GM19025 (cell line): ENCODE results near the gene ADGRL3.

ENCODE experiments used
- ATAC-seq: cut with Tn5 transposase; IDR thresholded peaks from one replicate; pipeline ENCODE4 v1.9.1; 2021; ENCODE audit warnings: mild to moderate bottlenecking, low read depth, moderate library complexity; ENCODE audit not compliant: unreplicated experiment

The ADGRL3 gene

GRCh38 chr4:61275241-61275640, 75.1 kb downstream of the ADGRL3 start:
- ATAC-seq = no peak

GRCh38 chr4:61276029-61276428, 75.9 kb downstream of the ADGRL3 start:
- no peak for ATAC-seq

- ATAC-seq = no peak
These were observed 77.9 kb downstream of the ADGRL3 start for GRCh38 chr4:61277785-61278760.

DNA sequence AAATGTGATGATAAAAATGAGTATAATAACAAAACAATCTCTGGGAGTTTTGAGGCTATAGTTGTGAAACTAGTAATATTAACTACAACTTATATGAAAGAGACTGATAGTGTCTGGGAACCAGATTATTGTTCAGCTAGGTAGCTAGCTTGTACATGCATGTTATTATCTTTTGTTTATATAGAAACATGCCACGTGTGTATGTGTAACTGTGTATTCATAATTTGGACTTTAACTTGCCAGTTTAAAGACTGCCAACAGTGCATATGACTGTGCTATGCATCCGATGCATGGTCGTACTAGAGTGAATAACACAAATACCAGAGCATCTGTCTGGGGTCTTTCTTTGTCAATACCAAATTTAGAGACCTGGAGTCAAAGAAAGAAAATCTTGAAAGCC, 92.2 kb downstream of the ADGRL3 start:
- no peak for ATAC-seq

DNA sequence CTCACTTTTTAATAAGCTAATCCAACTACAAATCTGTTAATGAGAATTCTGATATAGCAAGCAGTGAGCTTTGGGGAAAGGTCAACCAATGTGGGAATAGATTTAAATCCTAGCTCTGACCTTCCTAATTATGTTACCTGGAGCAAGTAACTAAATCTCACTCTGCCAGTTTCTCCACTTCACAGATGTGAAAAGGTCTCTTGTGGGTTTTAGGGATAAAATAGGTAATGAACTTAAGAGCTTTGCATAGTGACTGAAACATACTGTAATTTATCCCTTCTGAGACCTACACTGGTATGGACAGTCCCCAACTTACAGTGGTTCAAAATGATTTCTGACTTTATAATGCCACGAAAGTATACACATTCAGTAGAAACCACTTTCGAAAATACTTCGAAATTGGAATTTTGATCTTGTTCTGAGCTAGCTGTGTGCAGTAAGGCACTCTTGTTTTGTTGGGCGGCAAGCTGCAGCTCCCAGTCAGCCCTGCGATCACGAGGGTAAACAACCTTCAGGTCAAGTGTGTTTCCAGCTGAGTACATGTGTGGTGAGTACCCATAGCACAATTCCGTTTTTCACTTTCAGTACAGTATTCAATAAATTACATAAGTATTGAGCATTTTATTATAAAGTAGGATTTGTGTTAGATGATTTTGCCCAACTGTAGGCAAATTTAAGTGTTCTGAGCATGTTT, 93.7 kb downstream of the ADGRL3 start:
- no peak for ATAC-seq

DNA sequence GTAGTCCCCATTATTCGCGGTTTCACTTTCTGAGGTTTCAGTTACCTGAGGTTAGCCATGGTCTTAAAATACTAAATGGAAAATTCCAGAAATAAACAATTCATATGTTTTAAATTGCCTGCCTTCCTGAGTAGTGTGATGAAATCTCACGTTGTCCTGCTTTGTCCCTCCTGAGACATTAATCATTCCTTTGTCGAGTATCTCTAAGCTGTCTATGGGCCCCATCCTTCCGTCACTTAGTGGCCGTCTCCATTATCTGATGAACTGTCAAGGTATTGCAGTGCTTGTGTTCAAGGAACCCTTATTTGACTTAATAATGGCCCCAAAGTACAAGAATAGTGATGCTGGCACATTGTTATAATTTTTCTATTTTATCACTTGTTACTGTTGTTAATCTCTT, 94.8 kb downstream of the ADGRL3 start:
- no peak for ATAC-seq

DNA sequence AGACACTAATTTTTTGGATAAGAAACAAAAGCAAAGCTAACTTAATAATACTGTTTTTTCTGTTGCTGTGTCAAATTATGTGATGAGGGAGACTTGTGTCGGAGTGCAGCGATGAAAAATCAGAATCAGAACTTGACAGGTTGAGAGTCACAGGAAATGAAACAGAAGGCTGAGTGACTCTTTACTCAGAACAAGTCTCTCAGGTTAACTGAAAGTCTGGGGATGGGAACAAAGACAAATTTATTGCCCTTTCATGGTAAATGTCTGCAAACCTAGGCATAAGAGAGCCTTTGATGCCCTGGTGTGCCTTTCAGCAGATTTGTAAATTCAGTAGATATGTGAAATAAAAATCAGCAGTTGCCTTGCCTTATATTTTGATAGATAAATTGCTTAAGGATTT, 96.0 kb downstream of the ADGRL3 start:
- ATAC-seq = no peak

DNA sequence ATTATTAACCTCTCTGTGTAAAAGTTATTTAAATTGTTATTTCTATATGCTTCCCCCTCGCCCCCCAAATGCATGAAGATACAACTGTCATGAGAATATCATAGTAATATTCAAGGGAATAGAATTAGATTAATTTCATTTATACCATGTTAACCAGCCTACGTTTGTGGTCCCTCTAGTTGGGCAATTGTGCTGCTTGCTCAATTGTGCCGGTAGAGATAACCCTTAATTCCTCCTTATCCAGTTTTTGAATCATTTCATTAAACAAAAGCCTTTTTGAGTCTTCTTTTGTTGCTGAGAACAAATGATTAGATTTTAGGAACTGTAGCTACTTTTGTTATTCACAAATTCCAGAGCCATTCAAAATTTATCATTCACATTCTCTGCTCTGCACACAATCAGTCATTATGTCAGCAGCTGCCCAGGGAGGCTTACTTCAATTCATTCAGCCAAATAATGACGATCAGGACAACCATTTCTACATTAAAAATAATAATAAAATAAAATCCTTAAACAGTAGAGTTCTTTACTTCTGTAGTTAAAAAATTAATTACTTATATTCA, 98.1 kb downstream of the ADGRL3 start:
- no peak for ATAC-seq

DNA sequence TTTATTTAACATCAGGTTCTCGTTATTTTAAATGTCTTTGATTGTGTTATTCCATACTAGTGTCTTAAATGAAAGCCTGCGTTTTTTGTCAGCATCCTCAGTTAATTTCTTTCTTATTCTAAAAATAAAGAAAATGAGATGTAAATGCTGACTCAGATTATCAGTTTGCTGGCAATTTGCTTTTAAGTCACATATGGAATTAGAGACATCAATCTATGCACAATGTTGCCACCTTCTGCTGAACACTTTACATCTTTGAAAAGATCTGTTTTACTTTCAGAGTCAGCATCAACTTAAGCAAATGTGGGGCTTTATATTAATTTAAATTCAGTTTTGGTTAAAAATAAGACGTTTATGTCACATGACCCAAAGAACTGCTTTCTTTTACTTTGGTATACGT, 99.2 kb downstream of the ADGRL3 start:
- no peak for ATAC-seq

DNA sequence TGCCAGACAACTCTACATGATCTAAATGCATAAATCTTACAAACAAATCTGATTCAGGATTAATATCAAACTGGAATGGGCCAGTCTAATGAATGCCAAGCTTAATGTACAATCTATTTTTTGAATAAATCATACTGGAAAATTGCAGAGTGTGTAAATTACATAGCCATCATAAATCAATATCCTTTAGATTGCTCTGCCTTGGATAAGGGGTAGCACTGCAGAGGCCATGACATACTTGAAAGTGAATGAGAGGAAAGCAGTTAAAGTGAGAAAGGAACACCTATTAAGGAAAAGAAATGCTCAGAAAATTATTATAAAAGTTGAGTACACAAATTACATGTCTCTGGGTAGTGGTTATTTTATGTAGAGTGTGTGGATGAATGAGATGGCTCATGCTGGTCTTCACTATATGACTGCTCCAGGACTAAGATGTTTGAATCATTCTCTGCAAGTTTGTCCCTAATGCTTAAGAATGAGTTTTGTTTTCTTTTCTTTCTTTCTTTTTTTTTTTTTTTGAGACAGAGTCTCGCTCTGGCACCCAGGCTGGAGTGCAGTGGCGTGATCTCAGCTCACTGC, 100.2 kb downstream of the ADGRL3 start:
- ATAC-seq = no peak

DNA sequence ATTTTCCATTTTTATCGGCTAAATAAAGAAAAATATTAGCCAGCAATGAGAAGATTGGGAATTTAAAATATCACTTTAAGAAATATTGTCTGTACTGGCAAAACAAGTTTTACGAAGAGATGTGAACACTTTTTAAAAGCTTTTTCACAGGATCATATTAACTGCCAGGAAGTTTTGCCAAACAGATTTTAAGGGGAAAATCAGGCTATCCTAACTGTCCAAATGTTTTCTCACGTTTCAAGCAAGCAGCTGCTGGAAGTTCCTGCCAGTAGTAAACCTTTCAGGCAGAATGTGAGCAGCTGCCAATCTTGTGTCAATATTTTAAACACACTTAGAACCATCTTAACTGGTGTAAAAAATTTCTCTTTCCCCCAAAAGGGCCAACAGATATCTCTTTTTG, 101.1 kb downstream of the ADGRL3 start:
- ATAC-seq = no peak

GRCh38 chr4:61308033-61308432, 107.9 kb downstream of the ADGRL3 start:
- no peak for ATAC-seq

- ATAC-seq = no peak
These were observed 109.5 kb downstream of the ADGRL3 start for GRCh38 chr4:61309616-61310015.

DNA sequence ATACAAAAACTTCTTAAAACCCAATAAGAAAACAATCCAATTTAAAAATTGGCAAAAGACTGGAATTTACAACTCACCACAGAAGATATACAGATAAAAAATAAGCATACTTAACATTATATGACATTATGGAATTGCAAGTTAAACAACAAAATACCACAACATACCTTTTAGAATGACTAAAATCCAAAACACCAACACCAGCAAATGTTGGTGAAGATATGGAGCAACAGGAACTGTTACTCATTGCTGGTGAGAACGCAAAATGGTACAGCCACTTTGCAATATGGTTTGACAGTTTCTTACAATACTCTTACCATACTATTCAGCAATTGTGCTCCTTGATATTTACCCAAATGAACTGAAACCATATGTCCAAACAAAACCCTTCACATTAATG, 112.4 kb downstream of the ADGRL3 start:
- ATAC-seq = no peak

- ATAC-seq = no peak
These were observed 118.3 kb downstream of the ADGRL3 start for GRCh38 chr4:61318431-61318830.

DNA sequence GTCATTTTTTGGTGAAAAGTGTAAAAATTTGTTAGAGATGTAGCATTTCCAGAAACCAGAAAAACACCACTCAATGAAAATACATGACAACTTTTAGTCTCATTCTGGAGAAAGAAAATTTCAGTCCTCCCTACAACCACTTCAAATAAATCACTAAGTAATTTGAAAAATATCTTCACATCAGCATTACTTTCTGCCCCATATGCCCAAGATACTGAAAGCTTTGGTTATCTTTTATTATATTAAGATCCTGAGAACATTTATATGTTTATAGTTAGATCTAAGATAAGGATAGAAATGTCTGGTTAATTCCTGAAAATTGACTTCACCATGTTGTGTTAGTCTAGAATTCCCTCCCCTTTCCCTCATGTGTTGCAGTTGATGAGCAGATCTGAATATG, 119.0 kb downstream of the ADGRL3 start:
- no peak for ATAC-seq

DNA sequence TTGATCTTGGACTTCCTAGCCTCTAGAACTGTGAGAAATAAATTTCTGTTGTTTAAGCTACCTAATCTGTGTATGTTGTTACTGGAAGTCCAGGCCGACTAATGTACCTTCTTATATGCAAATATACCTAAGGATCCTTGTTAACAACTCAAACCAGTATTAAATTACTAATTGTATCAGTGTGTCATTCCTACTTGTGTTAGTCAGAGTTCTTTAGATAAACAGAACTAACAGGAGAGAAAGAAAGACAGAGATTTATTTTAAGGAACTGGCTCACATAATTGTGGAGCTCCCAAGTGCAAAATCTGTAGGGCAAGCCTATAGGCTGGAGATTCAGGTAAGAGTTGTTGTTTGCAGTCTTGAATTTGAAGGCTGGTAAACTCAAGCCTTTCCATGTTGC, 120.0 kb downstream of the ADGRL3 start:
- no peak for ATAC-seq

GRCh38 chr4:61320631-61321030, 120.5 kb downstream of the ADGRL3 start:
- no peak for ATAC-seq

DNA sequence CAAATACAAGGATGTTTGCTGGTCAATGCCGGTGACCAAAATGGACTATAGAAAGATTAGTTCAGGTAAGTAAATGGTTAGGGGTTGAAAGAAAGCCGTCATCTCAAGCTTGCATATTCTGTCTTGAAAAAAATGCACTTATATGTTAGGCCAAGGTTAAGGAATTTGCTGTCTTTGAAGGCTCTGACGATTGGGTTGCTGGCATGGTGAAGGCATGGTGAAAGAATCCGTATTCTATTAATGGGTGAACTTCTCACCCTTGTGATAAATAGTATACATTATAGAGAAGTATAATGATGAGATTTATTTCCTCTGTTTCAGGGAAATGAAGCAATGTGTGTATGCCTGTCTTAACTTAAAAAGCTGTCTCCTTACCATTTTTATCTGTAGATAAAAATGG, 132.6 kb downstream of the ADGRL3 start:
- no peak for ATAC-seq

DNA sequence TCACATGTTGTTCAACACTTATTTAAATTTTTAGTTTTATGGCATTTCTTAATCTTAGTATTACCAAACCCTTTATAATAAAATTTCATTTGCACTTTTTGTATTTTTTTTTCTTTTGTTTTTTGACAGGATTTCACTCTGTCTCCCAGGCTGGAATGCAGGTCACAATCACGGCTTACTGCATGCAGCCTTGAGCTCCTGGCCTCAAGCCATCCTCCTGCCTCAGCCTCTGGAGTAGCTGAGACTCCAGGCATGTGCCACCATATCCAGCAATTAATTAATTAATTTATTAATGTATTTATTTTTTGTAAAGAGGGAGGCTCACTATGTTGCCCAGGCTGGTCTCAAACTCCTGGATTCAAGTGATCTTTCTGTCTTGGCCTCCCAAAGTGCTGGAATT, 133.4 kb downstream of the ADGRL3 start:
- no peak for ATAC-seq

DNA sequence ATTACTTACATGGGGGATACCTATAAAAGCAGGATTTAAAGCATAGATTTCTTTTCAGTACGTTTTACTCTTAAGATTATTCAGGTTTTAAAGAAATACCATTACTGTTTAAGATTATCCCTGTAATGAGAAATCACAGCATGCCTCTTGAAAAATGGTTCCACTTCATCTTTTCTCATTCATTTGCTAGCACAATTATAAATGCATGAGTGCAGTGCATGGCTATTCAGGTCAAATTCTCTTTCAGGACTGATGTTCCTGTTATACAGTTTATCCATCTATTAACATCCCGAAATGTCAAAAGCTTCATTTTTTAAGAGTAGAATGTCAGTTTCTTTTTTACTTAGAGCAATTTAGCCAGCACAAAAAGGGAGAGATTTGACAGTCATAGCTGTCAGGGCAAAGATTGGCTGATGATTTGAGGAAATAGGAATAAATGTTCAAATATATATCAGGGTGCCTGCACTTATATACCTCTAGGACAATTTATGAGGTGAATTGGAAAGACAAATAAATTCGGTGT, 135.2 kb downstream of the ADGRL3 start:
- no peak for ATAC-seq
